Measurements from ENCODE around the gene CCDC174. TPM values are rescaled to one million over a fixed set of nuclear protein-coding genes. Genes with fewer than 3 reads are reported as not detected.

Gene CCDC174
- total RNA-seq (ENCODE audit: unreplicated experiment): 22.9 TPM
- long read RNA-seq, partial matches to known transcripts: 4 of 7 reads
- long read RNA-seq, other reads (novel, unspliced or antisense): 3 of 7 reads

GRCh38 chr3:14651440-14652251 lies at the start of gene CCDC174:
TSS of gene CCDC174 (plus strand) at chr3:14651762. CDS start at chr3:14651837, 75 bp downstream.
- Mint-ChIP-seq H3K9me3 (ENCODE audit: unreplicated experiment) (no peaks in the 10 kb centered on the region), H3K36me3 (ENCODE audit: low read depth, unreplicated experiment) (peaks cover 10% of the 10 kb centered on the region), H3K27me3 (ENCODE audit: unreplicated experiment) (no peaks in the 10 kb centered on the region), H3K27ac (ENCODE audit: unreplicated experiment) (peak within 1 kb of the TSS; percentile 99), H3K4me3 (ENCODE audit: unreplicated experiment) (peak within 1 kb of the TSS; percentile 99), H3K4me1 (ENCODE audit: unreplicated experiment) (peaks cover 32% of the 10 kb centered on the region)
- peak; percentile 89 for DNase-seq (ENCODE audit: low spot score)
- no peak for TF ChIP-seq CTCF (IDR thresholded peaks at IDR 0.05; ENCODE audit: unreplicated experiment)

- H3K9me3 Mint-ChIP-seq (ENCODE audit: unreplicated experiment): no peaks in the 10 kb centered on the region
- TF ChIP-seq CTCF (IDR thresholded peaks at IDR 0.05; ENCODE audit: unreplicated experiment): peak; percentile 43
- DNase-seq (ENCODE audit: low spot score): peak; percentile 49
- no peak overlapping the region for H3K27ac Mint-ChIP-seq (ENCODE audit: unreplicated experiment)
- peaks cover 12% of the 10 kb centered on the region for H3K27me3 Mint-ChIP-seq (ENCODE audit: unreplicated experiment)
- H3K4me3 Mint-ChIP-seq (ENCODE audit: unreplicated experiment): peak overlapping the region; percentile 52
- H3K36me3 Mint-ChIP-seq (ENCODE audit: low read depth, unreplicated experiment): peaks cover 4% of the 10 kb centered on the region
- H3K4me1 Mint-ChIP-seq (ENCODE audit: unreplicated experiment): peaks cover 33% of the 10 kb centered on the region
Measured at GRCh38 chr3:14602006-14602803, 49.4 kb upstream of the CCDC174 start.

GRCh38 chr3:14602804-14603644 lies 48.5 kb upstream of the CCDC174 start:
- DNase-seq (ENCODE audit: low spot score): peak; percentile 47
- Mint-ChIP-seq H3K27ac (ENCODE audit: unreplicated experiment) (no peak overlapping the region), H3K36me3 (ENCODE audit: low read depth, unreplicated experiment) (peaks cover 4% of the 10 kb centered on the region), H3K27me3 (ENCODE audit: unreplicated experiment) (peaks cover 12% of the 10 kb centered on the region), H3K9me3 (ENCODE audit: unreplicated experiment) (no peaks in the 10 kb centered on the region), H3K4me1 (ENCODE audit: unreplicated experiment) (peaks cover 33% of the 10 kb centered on the region), H3K4me3 (ENCODE audit: unreplicated experiment) (peak overlapping the region; percentile 88)
- TF ChIP-seq CTCF (IDR thresholded peaks at IDR 0.05; ENCODE audit: unreplicated experiment): no peak

DNA sequence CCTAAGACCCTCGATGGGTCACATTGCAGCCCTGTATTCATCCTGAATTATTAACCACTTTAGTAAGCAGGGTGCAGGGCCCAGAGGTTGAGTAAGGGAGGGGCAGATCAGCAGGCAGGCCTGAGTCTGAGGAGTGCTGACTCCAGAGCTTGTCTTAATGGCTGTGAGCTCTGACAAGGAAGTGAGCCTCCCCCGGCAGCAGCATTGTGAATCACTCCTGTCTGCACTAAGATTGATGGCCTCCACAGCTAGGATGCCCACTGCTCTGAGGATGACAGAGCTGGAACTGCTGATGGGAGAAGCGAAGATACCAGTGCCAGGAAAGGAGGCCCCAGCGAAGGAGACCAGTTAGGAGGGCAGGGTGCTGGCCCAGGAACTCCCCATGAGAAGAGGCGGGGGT lies 46.5 kb upstream of the CCDC174 start:
- Mint-ChIP-seq H3K9me3 (ENCODE audit: unreplicated experiment) (no peaks in the 10 kb centered on the region), H3K36me3 (ENCODE audit: low read depth, unreplicated experiment) (peaks cover 4% of the 10 kb centered on the region), H3K4me3 (ENCODE audit: unreplicated experiment) (no peak overlapping the region), H3K4me1 (ENCODE audit: unreplicated experiment) (peaks cover 29% of the 10 kb centered on the region), H3K27me3 (ENCODE audit: unreplicated experiment) (peaks cover 12% of the 10 kb centered on the region), H3K27ac (ENCODE audit: unreplicated experiment) (no peak overlapping the region)
- TF ChIP-seq CTCF (IDR thresholded peaks at IDR 0.05; ENCODE audit: unreplicated experiment): no peak
- no peak for DNase-seq (ENCODE audit: low spot score)
